Spleen (tissue), 7 donors: Measurements from ENCODE around the gene FREM2.

ENCODE experiments used
- POLR2A ChIP-seq, 3 donors: fragments of 450-650 bp; IDR thresholded peaks; one replicate each; pipeline ENCODE4 v1.5.1; 2017; ENCODE audit warnings: antibody characterized with exemption in 3 of 3, mild to moderate bottlenecking in 1 of 3
- TF ChIP-seq, protein P1 (sequence below), 11 experiments: fragments of 200-600 bp in 7 of 11; fragments of 450-650 bp in 4 of 11; sonication (generic) in 4 of 11; IDR thresholded peaks in 8 of 11; conservative IDR thresholded peaks in 3 of 11; 1 replicate in 7 of 11; 2 replicates in 4 of 11; pipeline versions ENCODE4 v1.4.0 to v1.8.0; 2016 to 2021; ENCODE audit warnings: antibody characterized with exemption in 11 of 11, inconsistent platforms in 4 of 11, mild to moderate bottlenecking in 1 of 11
- donor health status: DM: no; HTN: no; CAD: no; lungs with moderate emphysema.
- donor health status: DM: no; HTN: no; CAD: no.
- donor health status: DM: no; HTN: no; CAD: no.

DNA sequence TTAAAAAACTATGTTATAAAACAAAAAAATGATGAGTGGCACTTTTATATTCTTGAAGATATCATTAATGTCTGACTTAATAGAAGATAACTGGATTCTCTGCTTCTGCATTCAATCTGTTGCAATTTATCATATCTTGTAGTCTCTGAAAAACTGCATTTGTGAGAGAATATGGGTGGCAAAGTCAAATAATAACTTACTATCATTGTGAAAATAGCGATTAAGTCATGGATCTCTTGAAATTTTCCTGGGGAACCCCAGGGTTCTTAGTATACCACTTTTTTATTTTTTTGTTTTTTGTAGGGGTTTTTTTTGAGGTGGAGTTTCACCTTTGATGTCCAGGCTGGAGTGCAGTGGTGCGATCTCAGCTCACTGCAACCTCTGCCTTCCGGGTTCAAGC, 176.7 kb downstream of the FREM2 start:
- TF ChIP-seq, protein P1, sequence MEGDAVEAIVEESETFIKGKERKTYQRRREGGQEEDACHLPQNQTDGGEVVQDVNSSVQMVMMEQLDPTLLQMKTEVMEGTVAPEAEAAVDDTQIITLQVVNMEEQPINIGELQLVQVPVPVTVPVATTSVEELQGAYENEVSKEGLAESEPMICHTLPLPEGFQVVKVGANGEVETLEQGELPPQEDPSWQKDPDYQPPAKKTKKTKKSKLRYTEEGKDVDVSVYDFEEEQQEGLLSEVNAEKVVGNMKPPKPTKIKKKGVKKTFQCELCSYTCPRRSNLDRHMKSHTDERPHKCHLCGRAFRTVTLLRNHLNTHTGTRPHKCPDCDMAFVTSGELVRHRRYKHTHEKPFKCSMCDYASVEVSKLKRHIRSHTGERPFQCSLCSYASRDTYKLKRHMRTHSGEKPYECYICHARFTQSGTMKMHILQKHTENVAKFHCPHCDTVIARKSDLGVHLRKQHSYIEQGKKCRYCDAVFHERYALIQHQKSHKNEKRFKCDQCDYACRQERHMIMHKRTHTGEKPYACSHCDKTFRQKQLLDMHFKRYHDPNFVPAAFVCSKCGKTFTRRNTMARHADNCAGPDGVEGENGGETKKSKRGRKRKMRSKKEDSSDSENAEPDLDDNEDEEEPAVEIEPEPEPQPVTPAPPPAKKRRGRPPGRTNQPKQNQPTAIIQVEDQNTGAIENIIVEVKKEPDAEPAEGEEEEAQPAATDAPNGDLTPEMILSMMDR (IDR thresholded peaks at IDR 0.05 in 8 of 11, conservative IDR thresholded peaks at IDR 0.05 in 3 of 11) = no peak
- no peak for TF ChIP-seq POLR2A (IDR thresholded peaks at IDR 0.05)
